NCI-H2171 (cell line): ENCODE results near the gene CEP164.

Experiments used
- DNase-seq: peaks from one replicate; lab custom pipeline; 2025; lab: John Stamatoyannopoulos, UW

CEP164 gene

DNA sequence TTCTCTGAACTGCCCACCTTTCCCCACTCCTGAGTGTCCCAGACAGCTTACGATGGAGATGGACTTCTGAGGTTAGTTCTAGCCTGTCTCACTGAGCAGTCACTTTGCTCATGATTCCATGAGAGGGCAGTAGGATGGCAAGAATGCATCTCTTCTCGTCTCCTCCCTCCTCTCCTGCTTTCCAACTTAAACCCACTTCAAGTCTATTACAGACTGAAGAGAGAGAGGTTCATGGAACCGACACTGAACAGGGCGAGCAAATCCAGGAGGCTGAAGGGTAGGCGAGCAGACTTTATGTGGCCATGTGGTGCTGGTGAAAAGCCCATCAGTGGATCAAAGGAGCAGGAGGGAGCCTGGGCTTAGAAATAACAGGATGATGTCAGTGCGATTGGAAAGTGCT, 38.6 kb downstream of the CEP164 start:
- DNase-seq, result no peak

DNA sequence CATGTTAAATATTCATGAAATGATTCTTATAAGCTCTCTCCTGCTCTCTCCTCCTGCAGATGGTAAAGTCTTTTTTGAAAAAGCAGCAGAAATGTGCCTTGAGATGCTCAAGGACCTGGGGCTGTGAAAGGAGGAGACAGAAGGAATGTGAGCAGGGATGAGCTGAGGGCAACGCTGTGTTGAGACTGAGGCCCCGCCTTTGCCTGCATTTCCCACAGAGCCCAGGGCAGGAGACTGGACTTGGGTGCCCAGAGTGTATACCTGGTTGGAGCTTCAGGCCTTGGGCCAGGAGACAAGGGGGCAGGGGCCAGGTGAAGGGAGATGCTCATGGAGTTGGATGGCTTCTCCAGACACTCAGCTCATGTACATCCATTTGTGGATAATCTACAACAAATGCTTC, 39.2 kb downstream of the CEP164 start:
- DNase-seq, result no peak

DNA sequence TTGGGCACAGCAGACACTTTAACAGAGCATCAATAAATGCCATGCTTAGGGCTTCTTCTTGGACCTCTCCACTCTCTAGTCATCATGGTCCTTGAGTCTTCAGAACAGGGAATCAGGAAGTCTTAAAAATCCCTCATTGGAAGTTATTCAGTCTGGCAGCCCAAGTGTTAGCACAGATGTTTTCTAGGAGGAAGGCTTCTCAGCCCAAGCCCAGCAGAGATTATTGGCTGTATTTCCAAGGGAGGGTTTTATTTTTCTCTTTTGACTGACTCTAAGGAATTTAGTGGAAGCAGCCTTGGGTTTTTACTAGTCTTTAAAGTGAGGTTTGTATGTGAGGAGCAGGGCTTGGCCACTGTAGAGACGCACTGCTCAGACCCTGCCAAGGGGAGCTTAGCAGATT, 41.9 kb downstream of the CEP164 start:
- no peak for DNase-seq

DNA sequence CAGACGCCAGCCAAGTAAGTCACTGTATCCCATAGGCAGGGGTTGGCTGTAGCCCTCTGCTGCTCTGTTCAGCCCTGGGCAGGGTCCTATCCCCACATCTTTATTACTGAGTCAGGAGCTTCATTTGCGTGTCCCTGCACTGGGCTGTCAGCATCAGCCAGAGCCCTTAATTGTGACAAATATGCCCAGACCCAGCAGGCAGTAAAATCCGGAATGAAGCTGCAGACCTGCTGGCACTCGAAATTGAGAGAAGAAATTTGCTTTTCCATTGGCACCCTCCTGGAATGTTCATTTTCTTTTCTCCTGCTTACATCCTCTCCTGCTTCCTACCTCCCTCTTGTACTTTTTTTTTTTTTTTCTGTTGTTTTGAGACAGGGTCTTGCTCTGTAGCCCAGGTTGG, 43.8 kb downstream of the CEP164 start:
- DNase-seq, result no peak

DNA sequence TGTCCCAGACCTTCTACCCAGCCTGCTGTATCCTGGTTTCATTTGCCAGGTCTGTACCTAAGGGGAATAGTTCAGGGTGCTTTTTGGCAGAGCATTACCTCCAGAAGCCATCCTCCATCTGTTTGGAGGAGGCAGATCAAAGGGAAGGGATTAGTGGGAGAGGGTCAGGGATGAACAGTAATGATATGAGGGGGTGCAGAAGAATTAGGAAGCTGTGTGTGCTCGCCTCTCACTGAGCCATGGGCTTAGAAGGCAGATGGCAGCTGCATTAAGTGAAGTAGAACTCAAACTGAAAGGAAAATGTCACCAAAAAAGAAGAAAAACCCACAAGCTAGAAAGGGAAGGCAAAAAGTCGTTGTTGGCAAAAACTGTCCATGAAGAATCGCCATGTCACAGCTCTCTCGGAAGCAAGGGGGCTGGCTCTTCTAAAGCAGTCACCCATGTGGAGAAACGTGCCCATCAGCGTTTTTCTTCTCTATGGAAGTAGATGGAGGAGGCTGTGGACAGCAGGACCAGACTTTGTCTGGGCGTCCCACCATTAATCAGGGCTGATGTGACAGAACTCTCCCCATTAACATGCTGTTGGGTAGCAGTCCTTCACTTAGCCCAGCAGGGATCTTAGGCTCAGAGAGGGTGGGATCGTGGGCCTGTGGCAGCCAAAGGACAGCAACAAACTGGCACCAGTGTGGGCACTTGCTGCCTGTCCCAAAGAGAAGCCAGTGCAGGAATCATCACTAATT, 46.8 kb downstream of the CEP164 start:
- DNase-seq, result no peak

DNA sequence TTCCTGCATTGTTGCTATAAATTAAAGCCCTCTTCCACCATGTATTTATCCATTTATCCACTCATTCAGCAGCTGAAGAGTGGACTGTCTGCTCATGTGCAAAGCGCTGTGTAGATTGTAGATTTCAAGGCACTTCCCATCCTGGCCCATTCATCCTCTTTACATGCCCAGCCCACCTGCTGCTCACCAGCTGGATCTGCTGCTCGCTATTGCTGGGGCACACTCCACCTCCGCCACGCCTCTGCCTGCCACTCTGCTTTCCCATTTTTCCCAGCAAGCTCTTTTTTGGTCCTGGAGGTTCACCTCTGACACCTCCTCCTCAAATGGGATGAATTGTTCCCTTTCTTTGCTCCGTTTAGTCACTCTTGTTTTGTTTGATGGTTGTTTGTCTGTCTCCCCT, 48.3 kb downstream of the CEP164 start:
- no peak for DNase-seq

DNA sequence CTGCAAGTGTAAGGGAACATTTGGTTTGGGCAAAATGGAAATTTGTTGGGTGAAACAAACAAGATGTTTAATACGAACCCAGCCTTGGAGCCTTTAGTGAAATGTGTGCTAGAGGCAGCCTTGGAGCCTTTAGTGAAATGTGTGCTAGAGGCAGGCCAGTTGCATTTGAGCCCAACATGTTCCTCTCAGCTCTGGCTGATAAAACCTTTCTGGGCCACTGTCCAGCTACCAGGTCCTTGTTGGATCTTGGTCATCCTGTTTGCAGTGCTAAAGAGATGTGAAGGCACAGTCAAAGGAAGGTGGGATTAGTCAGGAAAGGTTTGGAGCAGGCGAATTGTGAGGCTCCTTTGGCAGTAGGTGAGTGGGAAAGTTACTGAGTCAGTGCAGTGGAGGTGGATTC, 48.9 kb downstream of the CEP164 start:
- no peak for DNase-seq

DNA sequence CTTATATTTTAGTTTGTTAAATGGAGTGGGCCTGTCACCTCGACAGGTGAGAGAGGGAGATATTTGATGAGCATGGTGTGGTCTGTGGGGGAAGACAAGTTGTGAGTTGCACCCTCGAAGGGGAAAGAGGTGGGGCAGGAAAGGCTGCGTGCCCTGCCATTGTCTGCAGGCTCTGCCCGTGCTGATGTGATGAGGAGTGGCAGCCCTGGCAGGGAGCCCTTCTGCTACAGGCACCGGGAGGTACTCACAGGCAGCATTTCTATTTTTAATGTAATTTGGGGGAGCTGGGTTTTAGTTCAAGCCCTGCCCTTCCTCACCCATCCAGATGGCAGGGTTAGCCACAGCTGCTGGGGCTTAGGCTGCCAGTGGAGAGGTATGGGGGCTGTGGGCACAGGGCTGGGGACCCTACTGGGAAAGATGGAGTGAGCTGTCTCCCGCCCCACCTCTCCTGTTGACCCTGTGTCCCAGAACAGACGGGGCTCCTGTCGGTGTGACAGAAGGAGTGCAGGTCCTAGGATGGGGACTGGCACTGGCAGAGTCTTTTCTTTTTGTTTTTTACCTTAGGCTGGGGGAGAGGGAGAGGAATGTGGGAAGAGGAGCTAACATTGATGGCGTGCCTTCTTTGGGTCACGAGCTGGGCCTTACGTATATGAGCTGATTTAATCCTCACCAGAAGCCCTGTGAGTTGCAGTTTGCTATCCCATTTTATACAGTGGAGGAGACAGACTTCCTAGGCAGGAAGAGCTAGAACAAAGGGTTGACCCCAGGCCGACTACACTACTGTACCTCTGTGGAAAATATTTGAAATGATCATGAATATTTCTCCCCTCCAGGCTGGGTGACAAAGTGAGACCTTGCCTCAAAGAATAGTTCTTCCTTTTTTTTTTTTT, 51.6 kb downstream of the CEP164 start:
- DNase-seq, result no peak

DNA sequence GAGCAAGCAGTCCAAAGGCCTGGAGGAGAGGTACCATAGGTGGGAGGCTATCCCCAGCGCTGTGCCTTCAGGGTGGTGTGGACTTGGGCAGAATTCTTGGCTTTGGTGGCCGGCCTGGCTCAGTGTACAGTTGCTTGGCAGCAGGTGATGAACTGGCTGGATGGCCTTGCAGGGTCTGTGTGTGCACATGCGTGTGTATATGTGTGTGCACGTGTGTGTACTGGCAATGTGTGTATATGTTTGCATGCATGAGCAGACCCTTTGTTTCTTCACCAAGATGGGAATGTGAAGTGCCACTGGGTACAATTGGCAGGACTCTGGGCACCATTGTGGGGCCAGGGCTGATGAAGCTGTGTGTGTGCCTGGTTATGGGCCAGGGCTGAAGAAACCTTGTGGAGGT, 53.0 kb downstream of the CEP164 start:
- DNase-seq, result no peak

DNA sequence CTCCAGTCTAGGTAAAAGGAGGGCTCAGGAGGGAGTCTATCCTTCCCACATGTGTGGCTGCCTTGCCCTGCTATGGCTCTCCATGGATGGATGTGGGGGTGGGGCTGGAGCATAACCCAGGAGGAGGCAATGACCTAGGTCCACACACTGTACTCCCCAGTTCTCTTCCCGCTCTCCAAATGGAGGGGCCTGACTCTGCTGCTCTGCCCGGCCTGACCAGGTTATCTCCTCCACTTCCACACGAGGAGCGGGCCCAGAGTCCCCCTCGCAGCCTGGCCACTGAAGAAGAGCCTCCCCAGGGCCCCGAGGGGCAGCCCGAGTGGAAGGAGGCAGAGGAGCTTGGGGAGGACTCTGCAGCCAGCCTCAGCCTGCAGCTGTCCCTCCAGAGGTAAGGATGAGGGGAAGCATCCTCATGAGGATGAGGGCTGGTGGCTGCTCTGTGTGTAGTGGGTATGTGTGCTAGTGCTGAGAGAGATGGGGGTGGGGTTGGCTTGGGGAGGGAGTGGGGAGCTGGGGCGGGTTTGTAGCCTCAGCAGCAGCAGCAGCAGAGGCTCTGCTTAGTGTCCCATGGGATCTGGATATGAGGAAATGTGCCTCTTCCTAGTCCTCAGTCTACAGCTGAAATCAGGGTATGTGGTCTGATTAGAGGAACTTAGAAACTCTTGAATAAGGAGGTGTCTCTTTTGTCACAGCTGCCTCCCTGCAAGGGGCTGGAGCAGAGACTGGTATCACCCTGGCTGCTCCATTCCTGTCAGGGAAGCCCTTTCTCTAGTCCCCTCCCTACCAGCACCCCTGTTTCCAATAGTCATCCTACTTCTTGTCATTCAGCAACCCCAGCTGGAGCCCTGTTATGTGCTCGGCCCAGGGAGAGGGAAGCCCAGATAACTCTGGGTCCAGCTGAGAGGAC, 54.1 kb downstream of the CEP164 start:
- DNase-seq, result no peak

DNA sequence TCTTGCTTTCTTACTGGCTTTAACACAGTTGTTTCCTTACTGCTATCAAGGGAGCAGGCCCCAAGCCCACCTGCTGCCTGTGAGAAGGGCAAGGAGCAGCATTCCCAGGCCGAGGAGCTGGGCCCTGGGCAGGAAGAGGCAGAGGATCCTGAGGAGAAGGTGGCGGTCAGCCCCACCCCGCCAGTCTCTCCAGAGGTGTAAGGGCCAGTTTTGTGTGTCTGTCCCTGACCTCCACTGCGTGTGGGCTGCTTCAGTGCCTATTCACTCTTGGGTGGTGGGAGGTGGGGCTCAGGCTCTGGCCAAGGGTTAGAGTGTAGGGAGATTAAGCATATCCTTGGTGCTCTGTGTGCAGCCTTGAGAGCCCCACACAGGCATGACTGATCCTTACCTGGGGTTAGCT, 55.1 kb downstream of the CEP164 start:
- no peak for DNase-seq

DNA sequence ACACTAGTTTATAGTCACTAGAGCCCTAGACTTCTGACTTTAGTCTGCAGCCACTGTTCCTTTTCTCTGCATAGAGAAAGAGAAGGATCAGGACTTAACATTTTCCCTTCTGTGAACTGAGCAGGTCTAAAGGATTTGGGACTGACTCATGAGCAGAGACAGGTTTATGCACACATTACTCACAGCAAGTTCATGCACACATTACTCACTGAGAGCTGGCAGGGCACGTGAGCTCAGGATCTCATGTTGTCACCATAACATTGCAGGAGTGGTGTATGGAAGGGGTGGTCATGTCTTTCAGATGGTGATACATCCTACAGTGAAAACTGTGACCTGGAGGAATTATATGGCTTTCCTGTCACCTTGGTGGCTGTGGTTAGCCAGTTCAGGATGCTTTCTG, 56.4 kb downstream of the CEP164 start:
- no peak for DNase-seq

DNA sequence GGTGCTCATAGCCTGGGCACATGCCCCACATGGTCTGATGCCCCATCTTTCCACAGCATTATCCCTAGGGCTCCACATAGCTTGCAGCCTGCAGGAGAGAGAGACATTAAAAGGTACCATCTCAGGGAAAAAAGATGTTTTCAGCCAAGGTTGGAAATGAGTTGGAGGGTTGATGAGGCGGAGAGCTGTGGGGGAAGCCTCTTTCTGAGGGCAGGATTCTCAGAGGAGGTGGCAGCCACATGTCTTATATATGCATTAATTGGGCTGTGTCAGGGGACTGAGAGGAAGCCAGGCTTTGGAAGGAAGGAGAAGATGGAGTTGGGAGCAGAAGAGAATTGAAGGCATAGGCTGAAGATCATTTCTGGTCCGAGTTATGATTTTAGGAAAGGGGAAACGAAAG, 57.8 kb downstream of the CEP164 start:
- no peak for DNase-seq

DNA sequence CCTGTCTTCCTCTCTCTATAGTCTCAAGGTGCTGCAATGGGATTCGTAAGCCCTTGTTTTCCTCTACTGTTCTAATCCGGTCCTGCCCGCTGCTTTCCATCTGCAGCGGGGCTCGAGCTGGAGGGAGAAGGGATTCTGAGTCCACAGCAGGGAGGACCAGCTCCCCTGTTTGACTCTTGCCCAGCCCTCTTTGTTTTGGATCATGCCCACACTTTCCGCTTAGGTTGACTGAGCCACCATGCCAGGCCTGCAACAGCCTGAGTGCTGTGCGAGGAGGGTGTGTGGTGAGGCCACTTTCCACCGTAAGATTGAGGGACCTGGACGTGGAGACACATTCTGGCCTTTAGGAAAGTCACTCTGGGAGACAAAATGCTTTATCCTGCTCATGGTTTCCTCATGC, 58.3 kb downstream of the CEP164 start:
- no peak for DNase-seq

DNA sequence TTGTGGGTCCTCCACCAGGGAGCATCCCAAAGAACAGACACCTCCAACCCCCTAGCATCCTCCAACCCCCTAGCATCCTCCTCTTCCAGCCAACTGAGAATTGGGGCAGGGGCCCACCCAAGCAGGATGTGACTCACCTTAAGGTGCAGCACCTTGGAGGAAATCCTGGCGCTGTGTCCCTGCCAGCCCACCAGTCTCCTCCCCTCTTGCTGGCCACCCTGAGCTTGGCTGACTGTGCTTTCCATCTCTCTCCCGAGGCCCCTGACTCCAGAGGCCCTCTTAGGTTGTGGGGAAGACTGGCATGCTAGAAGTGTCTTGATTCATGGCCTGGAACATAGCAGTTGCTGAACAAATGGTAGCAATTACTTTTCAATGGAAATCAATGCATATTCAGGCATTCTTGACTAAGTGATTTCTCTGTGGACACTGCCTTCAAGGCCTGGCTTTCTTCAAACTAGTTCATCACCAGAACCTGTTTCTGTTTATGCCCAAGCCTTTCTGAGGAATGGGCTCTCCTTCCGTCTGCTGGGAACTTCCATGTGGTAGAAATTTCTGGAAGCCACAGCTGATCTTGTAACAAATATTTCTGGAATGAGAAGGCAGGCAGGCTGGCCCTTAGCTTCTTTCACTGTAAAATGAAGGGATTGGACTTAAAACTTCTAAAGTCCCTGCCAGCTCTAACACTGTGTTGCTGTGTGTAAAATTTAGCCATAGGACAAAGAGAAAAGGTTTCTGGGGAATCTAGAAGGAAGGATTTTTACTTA, 60.5 kb downstream of the CEP164 start:
- DNase-seq, result no peak

DNA sequence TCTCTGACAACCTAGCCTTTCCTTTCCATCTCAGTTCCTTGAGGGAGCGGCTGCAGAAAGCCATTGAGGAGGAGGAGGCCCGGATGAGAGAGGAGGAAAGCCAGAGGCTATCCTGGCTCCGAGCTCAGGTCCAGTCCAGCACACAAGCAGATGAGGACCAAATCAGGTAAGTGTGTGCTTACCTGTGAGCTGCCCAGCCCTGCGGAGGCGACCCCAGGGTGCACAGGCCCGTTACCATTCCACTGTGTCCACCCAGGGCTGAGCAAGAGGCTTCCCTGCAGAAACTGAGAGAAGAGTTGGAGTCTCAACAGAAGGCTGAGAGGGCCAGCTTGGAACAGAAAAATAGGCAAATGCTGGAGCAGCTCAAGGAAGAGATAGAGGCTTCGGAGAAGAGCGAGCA, 63.1 kb downstream of the CEP164 start:
- DNase-seq, result no peak

DNA sequence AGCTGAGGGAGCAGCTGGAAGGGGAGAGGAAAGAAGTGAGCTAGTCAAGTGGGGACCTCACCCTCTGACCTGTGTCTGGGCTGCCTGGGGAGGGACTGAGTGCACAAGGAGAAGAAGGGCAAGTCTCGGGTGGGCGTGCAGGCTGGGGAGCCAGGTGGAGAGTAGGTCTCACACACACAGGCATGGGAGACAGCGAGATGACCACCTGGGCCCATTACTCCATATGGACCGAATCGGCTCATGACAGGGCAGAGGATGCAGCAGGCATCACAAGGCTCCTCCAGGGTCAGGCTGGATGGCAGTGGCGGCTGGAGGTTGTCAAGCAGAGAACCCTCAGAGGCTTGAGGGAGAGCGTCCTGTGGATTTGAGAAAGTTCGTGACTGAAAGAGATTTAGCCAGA, 63.5 kb downstream of the CEP164 start:
- DNase-seq, result no peak

DNA sequence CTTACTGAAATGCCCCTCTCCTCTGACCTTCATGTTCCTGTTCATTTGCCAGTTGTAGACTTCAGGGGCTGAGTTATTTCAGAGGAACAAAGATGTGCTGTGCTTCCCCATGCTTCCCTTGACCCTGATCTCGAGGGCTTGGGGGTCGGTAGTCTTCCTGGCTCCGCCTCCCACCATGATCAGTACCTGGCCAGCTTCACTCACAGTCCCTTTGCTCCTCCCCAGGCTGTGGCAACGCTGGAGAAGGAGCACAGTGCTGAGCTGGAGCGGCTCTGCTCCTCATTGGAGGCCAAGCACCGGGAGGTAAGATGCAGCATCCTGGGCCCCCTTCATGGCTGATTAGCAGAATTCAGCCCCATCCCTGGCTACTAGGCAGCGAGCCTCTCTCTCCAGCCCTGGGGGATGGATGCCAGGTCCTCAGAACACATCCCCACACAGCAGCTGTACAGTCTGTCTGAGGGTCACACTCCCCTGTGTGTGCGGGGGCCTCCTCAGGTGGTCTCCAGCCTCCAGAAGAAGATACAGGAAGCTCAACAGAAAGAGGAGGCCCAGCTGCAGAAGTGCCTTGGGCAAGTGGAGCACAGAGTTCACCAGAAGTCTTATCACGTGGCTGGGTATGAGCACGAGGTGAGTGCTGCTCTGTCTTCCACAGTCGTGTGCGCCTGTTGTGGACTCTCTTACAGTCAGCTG, 64.5 kb downstream of the CEP164 start:
- DNase-seq, result no peak

DNA sequence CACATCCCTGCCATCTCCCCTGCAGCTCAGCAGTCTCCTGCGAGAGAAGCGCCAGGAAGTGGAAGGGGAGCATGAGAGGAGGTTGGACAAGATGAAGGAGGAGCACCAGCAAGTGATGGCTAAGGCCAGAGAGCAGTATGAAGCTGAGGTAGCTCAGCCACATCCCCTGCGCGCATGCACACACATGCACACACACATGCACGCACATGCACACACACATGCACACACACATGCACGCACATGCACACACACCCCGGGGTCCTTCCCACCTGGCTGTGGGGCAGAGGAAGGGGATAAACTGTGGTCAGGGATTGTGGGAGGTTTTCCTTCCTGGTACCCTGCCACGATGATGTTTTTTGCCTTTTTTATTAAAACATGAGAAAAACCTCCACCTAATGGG, 65.3 kb downstream of the CEP164 start:
- no peak for DNase-seq

DNA sequence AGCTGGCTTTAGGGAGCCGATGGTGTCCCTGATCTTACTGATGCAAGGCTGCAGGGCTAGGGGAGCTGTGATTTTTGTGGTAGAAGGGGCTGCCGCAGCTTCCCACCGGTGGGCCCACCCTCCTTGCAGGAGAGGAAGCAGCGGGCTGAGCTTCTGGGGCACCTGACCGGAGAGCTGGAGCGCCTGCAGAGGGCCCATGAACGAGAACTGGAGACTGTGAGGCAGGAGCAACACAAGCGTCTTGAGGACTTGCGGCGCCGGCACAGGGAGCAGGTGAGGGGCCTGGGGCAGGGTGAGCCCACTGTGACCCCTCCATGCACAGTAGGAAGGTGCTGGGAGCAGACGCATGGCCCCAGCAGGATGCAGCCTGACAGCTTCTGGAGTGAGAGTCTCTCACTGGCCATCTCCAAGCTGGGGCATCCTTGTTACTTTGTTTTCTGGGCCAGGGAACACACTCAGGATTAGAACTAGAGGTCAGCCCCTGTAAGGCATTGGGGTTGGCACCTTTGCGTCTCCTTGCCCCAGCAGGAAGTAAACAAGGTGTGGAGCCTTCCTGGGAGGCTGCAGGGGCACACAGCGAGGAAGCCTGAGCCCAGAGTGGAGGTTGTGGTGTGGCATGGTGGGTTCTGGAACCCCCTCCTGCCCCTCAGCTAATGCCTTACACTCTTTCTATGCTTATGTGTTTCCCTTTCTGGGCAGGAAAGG, 66.7 kb downstream of the CEP164 start:
- no peak for DNase-seq

DNA sequence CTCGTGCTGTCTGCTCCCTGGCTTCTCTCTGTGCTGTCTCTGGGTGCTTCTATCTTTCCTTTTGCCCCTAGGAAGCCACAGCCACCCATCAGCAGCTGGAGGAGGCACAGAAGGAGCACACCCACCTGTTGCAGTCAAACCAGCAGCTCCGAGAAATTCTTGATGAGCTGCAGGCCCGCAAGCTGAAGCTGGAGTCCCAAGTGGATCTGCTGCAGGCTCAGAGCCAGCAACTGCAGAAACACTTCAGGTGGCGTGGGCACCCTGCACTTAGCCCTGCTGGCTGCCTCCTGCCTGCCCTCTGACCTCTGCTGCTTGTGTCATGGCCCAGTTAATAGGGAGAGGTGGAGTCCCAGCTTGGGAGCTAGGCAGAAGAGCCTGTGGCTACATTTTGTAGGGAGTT, 67.8 kb downstream of the CEP164 start:
- no peak for DNase-seq
